GM18519 (cell line): ENCODE measurements around the gene KIR3DL3.
"Not testable (repeated sequence)": the region's sequence is repeated elsewhere in the genome, so short reads cannot be mapped to it uniquely, and the experiment has no call there.

Experiments
- ATAC-seq: cut with Tn5 transposase; IDR thresholded peaks from one replicate; pipeline ENCODE4 v1.9.1; 2021; ENCODE audit warnings: mild to moderate bottlenecking, moderate library complexity; ENCODE audit not compliant: unreplicated experiment, low FRiP score

Gene KIR3DL3

DNA sequence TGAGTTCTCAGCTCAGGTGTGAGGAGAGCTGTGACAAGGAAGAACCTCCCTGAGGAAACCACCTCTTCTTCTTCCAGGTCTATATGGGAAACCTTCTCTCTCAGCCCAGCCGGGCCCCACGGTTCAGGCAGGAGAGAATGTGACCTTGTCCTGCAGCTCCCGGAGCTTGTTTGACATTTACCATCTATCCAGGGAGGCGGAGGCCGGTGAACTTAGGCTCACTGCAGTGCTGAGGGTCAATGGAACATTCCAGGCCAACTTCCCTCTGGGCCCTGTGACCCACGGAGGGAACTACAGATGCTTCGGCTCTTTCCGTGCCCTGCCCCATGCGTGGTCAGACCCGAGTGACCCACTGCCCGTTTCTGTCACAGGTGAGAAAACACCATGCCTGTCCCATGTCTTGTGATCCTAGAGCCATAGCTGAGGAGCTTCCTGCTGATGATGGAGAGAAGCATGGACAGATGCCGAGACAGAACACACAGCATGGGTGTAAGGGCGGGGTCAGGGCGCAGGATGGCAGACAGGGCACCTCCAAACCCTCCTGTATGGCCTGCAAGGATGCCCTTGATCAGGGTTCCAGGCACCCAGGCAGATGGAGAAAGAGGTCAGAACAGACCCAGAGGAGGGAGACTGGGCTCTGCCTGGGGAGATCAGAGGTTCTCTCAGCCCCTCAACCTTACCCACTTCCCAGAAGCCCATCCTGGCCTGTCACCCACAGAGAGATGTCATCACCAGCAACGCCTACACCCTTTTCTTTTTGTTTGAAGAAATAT, 5.4 kb downstream of the KIR3DL3 start:
- no peak for ATAC-seq

DNA sequence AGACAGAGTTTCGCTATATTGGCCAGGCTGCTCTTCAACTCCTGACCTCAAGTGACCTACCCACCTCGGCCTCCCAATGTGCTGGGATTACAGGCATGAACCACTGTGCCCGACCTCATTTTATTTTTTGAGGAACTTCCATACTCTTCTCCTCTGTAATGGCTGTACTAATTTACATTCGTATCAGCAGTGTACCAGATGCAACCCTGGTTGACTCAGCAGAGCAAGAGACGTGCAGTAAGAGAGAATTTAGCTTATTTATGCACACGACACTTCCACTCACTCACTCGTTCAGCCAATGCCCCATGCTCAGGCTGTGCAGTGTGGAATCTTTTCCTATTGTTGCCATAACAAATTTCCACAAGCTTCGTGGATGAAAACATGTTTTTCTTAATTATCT, 6.9 kb downstream of the KIR3DL3 start:
- ATAC-seq, result no peak

DNA sequence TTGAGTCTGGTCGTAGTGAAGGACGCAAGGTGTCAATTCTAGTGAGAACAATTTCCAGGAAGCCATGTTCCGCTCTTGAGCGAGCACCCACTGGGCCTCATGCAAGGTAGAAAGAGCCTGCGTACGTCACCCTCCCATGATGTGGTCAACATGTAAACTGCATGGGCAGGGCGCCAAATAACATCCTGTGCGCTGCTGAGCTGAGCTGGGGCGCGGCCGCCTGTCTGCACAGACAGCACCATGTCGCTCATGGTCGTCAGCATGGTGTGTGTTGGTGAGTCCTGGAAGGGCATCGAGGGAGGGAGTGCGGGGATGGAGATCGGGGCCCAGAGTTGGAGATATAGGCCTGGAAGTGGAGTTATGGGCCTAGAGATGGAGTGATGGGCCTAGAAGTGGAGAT, 14.1 kb downstream of the KIR3DL3 start, which contains the start of gene KIR2DL3:
Gene KIR2DL3 (plus strand): TSS at position 208 of the 400 bp plus-strand sequence. CDS start 33 bp downstream, at position 241.
- not testable (repeated sequence) for ATAC-seq

DNA sequence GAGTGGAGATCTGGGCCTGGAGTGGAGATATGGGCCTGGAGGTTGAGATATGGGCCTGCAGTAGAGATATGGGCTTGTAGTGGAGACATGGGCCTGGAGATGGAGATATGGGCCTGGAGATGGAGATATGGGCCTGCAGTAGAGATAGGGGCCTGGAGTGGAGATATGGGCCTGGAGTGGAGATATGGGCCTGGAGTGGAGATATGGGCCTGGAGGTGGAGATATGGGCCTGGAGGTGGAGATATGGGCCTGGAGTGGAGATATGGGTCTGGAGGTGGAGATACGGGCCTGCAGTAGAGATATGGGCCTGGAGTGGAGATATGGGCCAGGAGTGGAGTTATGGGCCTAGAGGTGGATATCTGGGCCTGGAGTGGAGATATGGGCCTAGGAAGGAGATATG, 14.5 kb downstream of the KIR3DL3 start:
- no peak for ATAC-seq

DNA sequence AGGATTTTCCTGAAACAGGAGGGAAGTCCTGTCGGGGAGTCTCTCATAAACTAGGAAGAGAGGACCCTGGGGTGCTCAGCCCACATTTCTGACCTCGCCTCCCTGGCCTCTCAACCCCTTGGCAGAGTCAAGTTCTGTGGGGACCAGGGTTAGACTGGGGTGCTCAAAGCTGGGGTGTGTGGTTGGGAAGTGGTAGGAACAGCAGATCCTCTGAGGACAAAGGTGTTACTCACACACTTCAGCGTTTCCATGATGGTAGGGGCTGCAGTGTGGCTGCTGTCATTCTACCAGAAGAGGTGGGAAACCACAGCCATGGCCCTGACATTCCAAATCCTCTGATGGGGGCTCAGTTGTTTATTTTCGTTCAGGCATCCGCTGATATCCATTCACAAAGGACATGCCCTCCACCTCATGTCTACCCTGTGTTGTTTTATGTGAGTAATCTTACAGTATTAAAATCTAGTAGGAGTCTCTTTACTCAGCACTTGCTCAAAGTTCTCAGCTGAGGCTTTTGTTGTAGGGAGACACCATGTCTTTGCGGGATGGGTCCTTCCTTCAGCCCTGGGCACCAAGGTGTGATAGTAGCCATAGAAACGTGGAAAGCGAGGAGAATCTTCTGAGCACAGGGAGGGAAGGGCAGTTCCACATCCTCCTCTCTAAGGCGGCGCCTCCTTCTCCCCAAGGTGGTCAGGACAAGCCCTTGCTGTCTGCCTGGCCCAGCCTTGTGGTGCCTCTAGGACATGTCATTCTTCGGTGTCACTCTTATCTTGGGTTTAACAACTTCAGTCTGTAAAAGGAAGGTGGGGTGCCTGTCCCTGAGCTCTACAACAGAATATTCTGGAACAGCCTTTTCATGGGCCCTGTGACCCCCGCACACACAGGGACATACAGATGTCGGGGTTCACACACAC, 15.6 kb downstream of the KIR3DL3 start:
- ATAC-seq, result no peak

DNA sequence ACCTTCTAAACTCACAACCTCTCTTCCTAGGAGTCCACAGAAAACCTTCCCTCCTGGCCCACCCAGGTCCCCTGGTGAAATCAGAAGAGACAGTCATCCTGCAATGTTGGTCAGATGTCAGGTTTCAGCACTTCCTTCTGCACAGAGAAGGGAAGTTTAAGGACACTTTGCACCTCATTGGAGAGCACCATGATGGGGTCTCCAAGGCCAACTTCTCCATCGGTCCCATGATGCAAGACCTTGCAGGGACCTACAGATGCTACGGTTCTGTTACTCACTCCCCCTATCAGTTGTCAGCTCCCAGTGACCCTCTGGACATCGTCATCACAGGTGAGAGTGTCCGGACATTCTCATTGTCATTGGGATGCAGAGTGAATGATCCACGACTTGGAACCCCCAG, 17.7 kb downstream of the KIR3DL3 start:
- ATAC-seq, result not testable (repeated sequence)

DNA sequence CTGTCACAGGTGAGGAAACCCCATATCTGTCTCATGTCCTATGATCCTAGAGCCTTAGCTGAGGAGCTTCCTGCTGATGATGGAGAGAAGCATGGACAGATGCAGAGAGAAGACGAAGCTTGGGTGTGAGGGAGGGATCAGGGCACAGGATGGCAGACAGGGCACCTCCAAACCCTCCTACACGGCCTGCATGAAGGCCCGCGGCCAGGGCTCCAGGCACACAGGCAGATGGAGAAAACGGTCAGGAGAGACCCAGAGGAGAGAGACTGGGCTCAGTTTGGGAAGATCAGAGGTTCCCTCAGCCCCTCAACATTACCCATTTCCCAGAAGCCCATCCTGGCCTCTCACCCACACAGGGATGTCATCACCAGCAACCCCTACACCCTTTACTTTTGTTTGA, 19.8 kb downstream of the KIR3DL3 start:
- not testable (repeated sequence) for ATAC-seq

DNA sequence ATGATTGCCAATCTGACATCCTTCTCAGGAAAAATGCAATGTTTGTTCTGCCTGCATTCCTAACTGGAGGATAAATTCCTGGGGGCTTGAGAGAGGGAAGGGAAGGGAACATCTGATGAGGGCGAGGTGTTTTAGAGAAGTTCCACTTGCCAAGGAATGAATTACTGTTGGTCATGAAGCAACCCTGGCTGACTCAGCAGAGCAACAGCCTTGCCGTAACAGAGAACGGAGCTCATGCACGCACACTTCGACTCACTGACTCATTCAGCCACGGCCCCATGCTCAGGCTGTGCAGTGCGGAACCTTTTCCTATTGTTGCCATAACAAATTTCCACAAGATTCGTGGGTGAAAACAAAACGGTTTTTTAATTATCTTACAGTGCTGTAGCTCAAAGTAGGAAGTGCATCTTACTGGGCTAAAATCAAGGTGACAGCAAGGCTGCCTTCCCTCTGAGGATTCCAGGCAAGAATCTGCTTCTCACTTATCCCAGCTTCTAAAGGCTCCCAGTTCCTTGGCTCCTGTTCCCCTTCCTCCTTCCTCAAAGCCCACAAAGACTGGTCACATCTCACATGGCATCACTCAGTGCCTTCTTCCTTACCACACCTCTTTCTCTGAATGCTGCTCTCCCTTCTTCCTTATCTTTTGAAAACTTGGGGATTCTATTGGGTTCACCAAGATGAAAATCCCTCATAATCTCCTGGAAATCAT, 23.5 kb downstream of the KIR3DL3 start:
- ATAC-seq, result not testable (repeated sequence)

DNA sequence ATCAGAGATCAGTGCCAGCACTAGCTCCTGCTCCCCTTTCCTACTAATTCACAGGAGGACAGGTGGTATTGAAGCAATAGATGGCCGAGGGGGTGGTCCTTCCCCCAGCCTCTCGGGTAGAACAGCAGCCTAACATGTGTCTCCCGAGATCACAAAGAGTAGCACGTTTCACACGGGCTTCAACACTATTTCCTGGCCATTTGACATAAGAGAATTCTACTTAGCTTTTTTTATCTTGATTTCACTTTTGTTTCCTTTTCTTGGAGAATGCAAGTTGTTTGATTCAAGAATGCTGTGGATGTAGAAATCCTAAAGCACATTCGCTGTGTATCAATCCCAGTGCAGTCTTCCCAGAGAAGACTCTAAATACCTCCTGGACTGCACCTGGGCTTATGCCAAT, 26.0 kb downstream of the KIR3DL3 start:
- ATAC-seq, result not testable (repeated sequence)

DNA sequence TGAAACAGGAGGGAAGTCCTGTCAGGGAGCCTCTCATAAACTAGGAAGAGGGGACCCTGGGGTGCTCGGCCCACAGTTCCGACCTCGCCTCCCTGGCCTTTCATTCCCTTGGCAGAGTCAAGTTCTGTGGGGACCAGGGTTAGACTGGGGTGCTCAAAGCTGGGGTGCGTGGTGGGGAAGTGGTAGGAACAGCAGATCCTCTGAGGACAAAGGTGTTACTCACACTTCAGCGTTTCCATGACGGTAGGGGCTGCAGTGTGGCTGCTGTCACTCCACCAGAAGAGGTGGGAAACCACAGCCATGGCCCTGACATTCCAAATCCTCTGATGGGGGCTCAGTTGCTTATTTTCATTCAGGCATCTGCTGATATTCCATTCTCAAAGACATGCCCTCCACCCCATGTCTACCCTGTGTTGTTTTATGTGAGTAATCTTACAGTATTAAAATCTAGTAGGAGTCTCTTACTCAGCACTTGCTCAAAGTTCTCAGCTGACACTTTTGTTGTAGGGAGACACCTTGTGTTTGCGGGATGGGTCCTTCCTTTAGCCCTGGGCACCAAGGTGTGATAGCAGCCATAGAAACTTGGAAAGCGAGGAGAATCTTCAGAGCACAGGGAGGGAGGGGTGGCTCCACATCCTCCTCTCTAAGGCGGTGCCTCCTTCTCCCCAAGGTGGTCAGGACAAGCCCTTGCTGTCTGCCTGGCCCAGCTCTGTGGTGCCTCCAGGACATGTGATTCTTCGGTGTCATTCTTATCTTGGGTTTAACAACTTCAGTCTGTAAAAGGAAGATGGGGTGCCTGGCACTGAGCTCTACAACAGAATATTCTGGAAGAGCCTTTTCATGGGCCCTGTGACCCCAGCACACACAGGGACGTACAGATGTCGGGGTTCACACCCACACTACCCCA, 32.2 kb downstream of the KIR3DL3 start:
- not testable (repeated sequence) for ATAC-seq

DNA sequence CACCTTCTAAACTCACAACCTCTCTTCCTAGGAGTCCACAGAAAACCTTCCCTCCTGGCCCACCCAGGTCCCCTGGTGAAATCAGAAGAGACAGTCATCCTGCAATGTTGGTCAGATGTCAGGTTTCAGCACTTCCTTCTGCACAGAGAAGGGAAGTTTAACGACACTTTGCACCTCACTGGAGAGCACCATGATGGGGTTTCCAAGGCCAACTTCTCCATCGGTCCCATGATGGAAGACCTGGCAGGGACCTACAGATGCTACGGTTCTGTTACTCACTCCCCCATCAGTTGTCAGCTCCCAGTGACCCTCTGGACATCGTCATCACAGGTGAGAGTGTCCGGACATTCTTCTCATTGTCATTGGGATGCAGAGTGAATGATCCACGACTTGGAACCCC, 34.3 kb downstream of the KIR3DL3 start:
- not testable (repeated sequence) for ATAC-seq

DNA sequence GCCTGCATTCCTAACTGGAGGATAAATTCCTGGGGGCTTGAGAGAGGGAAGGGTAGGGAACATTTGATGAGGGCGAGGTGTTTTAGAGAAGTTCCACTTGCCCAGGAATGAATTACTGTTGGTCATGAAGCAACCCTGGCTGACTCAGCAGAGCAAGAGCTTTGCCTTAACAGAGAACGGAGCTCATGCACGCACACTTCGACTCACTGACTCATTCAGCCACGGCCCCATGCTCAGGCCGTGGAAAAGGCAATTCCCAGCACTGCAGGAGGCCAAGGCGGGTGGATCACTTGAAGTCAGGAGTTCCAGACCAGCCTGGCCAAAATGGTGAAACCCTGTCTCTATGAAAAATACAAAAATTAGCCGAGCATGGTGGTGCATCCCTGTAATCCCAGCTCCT, 40.0 kb downstream of the KIR3DL3 start:
- ATAC-seq, result not testable (repeated sequence)

DNA sequence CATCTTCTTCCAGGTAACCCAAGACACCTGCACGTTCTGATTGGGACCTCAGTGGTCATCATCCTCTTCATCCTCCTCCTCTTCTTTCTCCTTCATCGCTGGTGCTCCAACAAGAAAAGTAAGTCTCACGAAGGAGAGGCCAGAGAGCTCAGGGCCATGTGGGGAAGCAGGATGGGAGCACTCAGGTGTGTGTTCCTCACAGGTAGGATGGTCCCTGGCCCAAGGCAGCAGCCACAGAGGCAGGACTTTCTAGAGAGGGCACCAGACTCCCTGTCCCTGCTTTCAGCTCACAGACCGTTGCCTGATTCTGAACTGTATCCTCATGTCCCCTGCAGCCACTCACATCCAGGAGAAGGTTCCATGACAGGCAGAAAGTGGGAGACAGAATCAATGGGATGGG, 42.2 kb downstream of the KIR3DL3 start:
- not testable (repeated sequence) for ATAC-seq

DNA sequence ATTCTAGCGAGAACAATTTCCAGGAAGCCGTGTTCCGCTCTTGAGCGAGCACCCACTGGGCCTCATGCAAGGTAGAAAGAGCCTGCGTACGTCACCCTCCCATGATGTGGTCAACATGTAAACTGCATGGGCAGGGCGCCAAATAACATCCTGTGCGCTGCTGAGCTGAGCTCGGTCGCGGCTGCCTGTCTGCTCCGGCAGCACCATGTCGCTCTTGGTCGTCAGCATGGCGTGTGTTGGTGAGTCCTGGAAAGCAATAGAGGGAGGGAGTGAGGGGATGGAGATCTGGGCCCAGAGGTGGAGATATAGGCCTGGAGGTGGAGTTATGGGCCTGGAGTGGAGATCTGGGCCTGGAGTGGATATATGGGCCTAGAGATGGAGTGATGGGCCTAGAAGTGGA, 45.4 kb downstream of the KIR3DL3 start, which contains the start of gene KIR2DL1:
Gene KIR2DL1 (plus strand): TSS at position 148 of the 400 bp plus-strand sequence. CDS start 58 bp downstream, at position 206.
- ATAC-seq, result not testable (repeated sequence)

DNA sequence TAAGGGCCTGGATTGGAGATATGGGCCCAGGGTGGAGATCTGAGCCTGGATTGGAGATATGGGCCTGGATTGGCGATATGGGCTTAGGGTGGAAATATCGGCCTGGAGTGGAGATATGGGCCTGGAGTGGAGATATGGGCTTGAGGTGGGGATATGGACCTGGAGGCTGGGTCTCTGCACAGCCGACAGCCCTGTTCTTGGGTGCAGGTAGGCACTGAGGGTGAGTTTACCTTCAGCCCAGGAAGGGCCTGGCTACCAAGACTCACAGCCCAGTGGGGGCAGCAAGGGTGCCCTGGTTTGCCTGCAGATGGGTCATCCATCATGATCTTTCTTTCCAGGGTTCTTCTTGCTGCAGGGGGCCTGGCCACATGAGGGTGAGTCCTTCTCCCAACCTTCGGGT, 46.3 kb downstream of the KIR3DL3 start:
- not testable (repeated sequence) for ATAC-seq

DNA sequence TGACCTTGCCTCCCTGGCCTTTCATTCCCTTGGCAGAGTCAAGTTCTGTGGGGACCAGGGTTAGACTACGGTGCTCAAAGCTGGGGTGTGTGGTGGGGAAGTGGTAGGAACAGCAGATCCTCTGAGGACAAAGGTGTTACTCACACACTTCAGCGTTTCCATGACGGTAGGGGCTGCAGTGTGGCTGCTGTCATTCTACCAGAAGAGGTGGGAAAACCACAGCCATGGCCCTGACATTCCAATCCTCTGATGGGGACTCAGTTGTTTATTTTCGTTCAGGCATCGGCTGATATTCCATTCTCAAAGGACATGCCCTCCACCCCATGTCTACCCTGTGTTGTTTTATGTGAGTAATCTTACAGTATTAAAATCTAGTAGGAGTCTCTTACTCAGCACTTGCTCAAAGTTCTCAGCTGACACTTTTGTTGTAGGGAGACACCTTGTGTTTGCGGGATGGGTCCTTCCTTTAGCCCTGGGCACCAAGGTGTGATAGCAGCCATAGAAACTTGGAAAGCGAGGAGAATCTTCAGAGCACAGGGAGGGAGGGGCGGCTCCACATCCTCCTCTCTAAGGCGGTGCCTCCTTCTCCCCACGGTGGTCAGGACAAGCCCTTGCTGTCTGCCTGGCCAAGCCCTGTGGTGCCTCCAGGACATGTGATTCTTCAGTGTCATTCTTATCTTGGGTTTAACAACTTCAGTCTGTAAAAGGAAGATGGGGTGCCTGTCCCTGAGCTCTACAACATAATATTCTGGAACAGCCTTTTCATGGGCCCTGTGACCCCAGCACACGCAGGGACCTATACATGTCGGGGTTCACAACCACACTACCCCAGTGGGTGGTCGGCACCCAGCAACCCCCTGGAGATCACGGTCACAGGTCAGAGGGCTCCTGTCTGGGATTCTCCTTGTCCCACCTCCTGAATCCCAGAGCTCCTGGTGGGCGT, 47.0 kb downstream of the KIR3DL3 start:
- not testable (repeated sequence) for ATAC-seq

DNA sequence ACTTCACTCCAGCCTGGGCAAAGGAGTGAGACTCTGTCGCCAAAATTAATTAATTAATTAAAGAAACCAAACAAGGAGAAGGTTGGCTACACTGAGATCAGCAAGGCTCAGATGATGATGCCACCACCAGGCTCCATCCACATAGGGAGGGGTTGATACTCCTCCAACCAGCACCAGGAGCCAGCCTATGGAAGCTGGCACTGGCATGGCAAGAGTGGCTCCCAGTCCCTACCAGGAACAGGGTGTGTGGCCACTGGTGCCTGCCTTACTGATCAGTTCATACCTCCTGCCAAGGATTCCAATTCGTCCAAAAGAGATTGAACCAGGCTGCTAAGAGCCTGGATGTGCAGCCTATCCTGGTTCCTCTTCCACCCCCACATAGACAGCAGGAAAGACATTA, 48.4 kb downstream of the KIR3DL3 start:
- ATAC-seq, result not testable (repeated sequence)

DNA sequence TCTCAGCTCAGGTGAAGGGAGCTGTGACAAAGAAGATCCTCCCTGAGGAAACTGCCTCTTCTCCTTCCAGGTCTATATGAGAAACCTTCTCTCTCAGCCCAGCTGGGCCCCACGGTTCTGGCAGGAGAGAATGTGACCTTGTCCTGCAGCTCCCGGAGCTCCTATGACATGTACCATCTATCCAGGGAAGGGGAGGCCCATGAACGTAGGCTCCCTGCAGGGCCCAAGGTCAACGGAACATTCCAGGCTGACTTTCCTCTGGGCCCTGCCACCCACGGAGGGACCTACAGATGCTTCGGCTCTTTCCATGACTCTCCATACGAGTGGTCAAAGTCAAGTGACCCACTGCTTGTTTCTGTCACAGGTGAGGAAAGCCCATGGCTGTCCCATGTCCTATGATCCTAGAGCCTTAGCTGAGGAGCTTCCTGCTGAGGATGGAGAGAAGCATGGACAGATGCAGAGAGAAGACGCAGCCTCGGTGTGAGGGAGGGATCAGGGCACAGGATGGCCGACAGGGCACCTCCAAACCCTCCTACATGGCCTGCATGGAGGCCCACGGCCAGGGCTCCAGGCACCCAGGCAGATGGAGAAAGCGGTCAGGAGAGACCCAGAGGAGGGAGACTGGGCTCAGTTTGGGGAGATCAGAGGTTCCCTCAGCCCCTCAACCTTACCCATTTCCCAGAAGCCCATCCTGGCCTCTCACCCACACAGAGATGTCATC, 51.0 kb downstream of the KIR3DL3 start:
- not testable (repeated sequence) for ATAC-seq
